ENCODE results near the gene IFTAP. TPM values are rescaled to one million over a fixed set of nuclear protein-coding genes. Genes with fewer than 3 reads are reported as not detected.

The IFTAP gene
- total RNA-seq, 1 experiment from 2014 or later = 19.9 TPM

DNA sequence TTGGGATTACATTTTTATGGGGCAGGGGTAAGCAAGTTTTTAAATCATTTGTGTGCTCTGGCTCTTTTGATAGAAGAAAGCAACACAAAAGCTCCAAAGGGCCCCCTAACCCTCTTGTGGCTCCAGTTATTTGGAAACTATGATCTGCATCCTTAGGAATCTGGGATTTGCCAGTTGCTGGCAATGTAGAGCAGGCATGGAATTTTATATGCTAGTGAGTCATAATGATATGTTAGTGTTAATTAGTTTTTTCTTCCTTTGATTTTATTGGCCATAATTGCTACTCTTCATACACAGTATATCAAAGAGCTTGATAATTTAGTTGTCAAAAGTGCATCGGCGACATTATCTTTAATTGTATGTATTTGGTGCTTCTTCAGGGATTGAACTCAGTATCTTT, 16.4 kb upstream of the IFTAP start:
- Histone ChIP-seq H2BK15ac (ENCODE audit: low read depth, low read length) (no peak overlapping the region), H3K9me3 (ENCODE audit: control insufficient read depth, low read depth, low read length) (peaks cover 20% of the 10 kb centered on the region), H2AK5ac (ENCODE audit: insufficient read length, low read length) (no peak overlapping the region), H2BK20ac (ENCODE audit: low read depth, low read length, poor library complexity, severe bottlenecking) (no peak overlapping the region), H4K91ac (ENCODE audit: insufficient read length, low read depth, low read length) (no peak overlapping the region), H4K20me1 (ENCODE audit: control insufficient read depth, insufficient read depth, insufficient read length) (no peaks in the 10 kb centered on the region), H2BK5ac (ENCODE audit: insufficient read length, low read length) (no peak overlapping the region), H3K9ac (ENCODE audit: extremely low read depth, insufficient read length, low read length) (no peak overlapping the region), H3K27me3 (ENCODE audit: insufficient read depth, low read length) (no peaks in the 10 kb centered on the region), H4K5ac (ENCODE audit: insufficient read length, low read depth, low read length) (no peak overlapping the region), H3K23ac (ENCODE audit: insufficient read length, low read depth, low read length) (no peak overlapping the region), H3T11ph (ENCODE audit: low read length) (no peak overlapping the region), H3K79me1 (ENCODE audit: insufficient read depth, low read depth, low read length, poor library complexity, severe bottlenecking) (no peaks in the 10 kb centered on the region), H3K4me1 (ENCODE audit: insufficient read depth, low read length) (no peaks in the 10 kb centered on the region), H3K4ac (ENCODE audit: low read depth, low read length) (no peak overlapping the region), H3K56ac (ENCODE audit: insufficient read length, low read depth, low read length) (no peak overlapping the region), H3K4me2 (ENCODE audit: insufficient read depth, insufficient read length, low read length) (no peak overlapping the region), H2BK12ac (ENCODE audit: insufficient read length, low read depth, low read length) (no peak overlapping the region), H3K27ac (ENCODE audit: insufficient read length, low read depth, low read length) (no peak overlapping the region), H4K8ac (replicated peaks; ENCODE audit: insufficient read length, low read depth, low read length) (no peak overlapping the region), H3K14ac (ENCODE audit: insufficient read depth, low read length) (no peak overlapping the region), H3K23me2 (ENCODE audit: insufficient read length, low read depth, low read length, poor library complexity, severe bottlenecking) (no peaks in the 10 kb centered on the region), H2BK120ac (ENCODE audit: low read depth, low read length, poor library complexity, severe bottlenecking) (no peak overlapping the region), H2AFZ (ENCODE audit: low read length) (no peak overlapping the region), H3K79me2 (ENCODE audit: insufficient read depth, low read length) (no peaks in the 10 kb centered on the region), H3K18ac (ENCODE audit: insufficient read length, low read depth, low read length) (no peak overlapping the region)
- Mint-ChIP-seq H3K4me3 (no peak overlapping the region), H3K27ac (no peak overlapping the region), H3K36me3 (ENCODE audit: insufficient read depth in 1 of 3, low read depth in 3 of 3) (peaks cover 5 to 16% (median 15%) of the 10 kb centered on the region in 3 experiments; a peak in 5 of 7 replicates), H3K9me3 (peaks cover 24% of the 10 kb centered on the region in 2 experiments), H3K27me3 (ENCODE audit: low read depth) (peaks cover 19% of the 10 kb centered on the region), H3K4me1 (no peaks in the 10 kb centered on the region)
- WGBS (ENCODE audit: extremely low coverage, insufficient read length, low lambda C conversion rate) = no CpG with 5 or more reads among the region's 2 CpGs
- TF ChIP-seq, protein P1, sequence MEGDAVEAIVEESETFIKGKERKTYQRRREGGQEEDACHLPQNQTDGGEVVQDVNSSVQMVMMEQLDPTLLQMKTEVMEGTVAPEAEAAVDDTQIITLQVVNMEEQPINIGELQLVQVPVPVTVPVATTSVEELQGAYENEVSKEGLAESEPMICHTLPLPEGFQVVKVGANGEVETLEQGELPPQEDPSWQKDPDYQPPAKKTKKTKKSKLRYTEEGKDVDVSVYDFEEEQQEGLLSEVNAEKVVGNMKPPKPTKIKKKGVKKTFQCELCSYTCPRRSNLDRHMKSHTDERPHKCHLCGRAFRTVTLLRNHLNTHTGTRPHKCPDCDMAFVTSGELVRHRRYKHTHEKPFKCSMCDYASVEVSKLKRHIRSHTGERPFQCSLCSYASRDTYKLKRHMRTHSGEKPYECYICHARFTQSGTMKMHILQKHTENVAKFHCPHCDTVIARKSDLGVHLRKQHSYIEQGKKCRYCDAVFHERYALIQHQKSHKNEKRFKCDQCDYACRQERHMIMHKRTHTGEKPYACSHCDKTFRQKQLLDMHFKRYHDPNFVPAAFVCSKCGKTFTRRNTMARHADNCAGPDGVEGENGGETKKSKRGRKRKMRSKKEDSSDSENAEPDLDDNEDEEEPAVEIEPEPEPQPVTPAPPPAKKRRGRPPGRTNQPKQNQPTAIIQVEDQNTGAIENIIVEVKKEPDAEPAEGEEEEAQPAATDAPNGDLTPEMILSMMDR (conservative IDR thresholded peaks at IDR 0.05) = no peak
- DNase-seq = no peak

Data from H9 (cell line).